AG09309 (cell line): ENCODE measurements around the gene FAF2.

Experiments used
- DNase-seq: peaks from one replicate; pipeline ENCODE4 v3.0.0-alpha.2; 2010; ENCODE audit warnings: low read depth
- H3K4me3 ChIP-seq: 2 replicates; pipeline ENCODE4 v1.5.1; 2011; ENCODE audit warnings: mild to moderate bottlenecking, low read depth, low read length, moderate library complexity; ENCODE audit not compliant: control insufficient read depth
- CTCF ChIP-seq: IDR thresholded peaks from 2 replicates; pipeline ENCODE4 v1.5.1; 2011; ENCODE audit warnings: mild to moderate bottlenecking, low read depth, low read length, inconsistent platforms; ENCODE audit not compliant: insufficient read depth, control insufficient read depth; ENCODE audit errors: missing control alignments

FAF2 gene

GRCh38 chr5:176413709-176414191, 34.4 kb upstream of the FAF2 start:
- no peak for TF ChIP-seq CTCF
- DNase-seq = no peak
- no peak overlapping the region for H3K4me3 ChIP-seq

- DNase-seq = no peak
- no peak for TF ChIP-seq CTCF
- H3K4me3 ChIP-seq = no peak overlapping the region
Measured at GRCh38 chr5:176414704-176415103, 33.5 kb upstream of the FAF2 start.

GRCh38 chr5:176415240-176415951, 32.8 kb upstream of the FAF2 start:
- TF ChIP-seq CTCF = no peak
- peak overlapping the region; percentile 59 for H3K4me3 ChIP-seq

GRCh38 chr5:176415952-176416924, 31.9 kb upstream of the FAF2 start, which contains the start of gene CLTB:
TSS of gene CLTB (minus strand) at chr5:176416539. CDS start at chr5:176416363, 176 bp downstream.
- no peak for TF ChIP-seq CTCF
- H3K4me3 ChIP-seq = peak within 1 kb of the TSS; percentile 59
- DNase-seq = no peak

More at GRCh38 chr5:176415240-176415951, 32.8 kb upstream of the FAF2 start:
- no peak for DNase-seq

GRCh38 chr5:176416965-176417364, 31.2 kb upstream of the FAF2 start:
- TF ChIP-seq CTCF = no peak
- no peak overlapping the region for H3K4me3 ChIP-seq
- DNase-seq = no peak

GRCh38 chr5:176418251-176418650, 29.9 kb upstream of the FAF2 start:
- H3K4me3 ChIP-seq = no peak overlapping the region
- no peak for DNase-seq
- no peak for TF ChIP-seq CTCF
